22Rv1 (cell line): ENCODE data around the gene STAMBPL1.

ENCODE experiments used
- ZFX ChIP-seq: fragments of 450-650 bp; IDR thresholded peaks from 2 replicates; pipeline ENCODE4 v1.6.1; 2017; ENCODE audit warnings: antibody characterized with exemption, borderline replicate concordance
- TF ChIP-seq, protein P1 (sequence below): fragments of 450-650 bp; IDR thresholded peaks from 2 replicates; pipeline ENCODE4 v1.5.1; 2017; ENCODE audit warnings: mild to moderate bottlenecking

DNA sequence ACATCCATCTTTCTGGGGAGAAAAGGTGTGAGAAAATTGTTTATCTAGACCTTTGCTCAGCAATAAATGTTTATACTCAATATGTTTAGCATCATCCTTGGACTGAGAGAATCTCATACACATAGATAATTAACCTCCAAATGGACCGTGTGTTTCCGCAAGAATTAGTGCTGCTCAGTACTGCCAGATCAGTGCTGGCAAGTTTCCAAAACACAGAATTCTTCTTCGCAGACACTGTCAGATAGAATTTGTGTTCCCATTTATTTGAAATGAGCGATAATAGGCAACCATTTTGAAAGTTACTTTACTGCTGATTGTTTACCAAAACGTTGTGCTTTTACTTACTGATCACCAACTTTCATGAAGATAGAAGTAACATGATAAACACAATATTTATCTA is 33.7 kb downstream of the STAMBPL1 start:
- TF ChIP-seq, protein P1, sequence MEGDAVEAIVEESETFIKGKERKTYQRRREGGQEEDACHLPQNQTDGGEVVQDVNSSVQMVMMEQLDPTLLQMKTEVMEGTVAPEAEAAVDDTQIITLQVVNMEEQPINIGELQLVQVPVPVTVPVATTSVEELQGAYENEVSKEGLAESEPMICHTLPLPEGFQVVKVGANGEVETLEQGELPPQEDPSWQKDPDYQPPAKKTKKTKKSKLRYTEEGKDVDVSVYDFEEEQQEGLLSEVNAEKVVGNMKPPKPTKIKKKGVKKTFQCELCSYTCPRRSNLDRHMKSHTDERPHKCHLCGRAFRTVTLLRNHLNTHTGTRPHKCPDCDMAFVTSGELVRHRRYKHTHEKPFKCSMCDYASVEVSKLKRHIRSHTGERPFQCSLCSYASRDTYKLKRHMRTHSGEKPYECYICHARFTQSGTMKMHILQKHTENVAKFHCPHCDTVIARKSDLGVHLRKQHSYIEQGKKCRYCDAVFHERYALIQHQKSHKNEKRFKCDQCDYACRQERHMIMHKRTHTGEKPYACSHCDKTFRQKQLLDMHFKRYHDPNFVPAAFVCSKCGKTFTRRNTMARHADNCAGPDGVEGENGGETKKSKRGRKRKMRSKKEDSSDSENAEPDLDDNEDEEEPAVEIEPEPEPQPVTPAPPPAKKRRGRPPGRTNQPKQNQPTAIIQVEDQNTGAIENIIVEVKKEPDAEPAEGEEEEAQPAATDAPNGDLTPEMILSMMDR: no peak
- TF ChIP-seq ZFX: no peak
